ENCODE results near the gene LIMK1. TPM values are rescaled to one million over a fixed set of nuclear protein-coding genes. Genes with fewer than 3 reads are reported as not detected.

The LIMK1 gene
- total and polyA plus RNA-seq, 2 of the 4 experiments (the other 2 are of a cell fraction): 25.8 to 48.0 TPM

DNA sequence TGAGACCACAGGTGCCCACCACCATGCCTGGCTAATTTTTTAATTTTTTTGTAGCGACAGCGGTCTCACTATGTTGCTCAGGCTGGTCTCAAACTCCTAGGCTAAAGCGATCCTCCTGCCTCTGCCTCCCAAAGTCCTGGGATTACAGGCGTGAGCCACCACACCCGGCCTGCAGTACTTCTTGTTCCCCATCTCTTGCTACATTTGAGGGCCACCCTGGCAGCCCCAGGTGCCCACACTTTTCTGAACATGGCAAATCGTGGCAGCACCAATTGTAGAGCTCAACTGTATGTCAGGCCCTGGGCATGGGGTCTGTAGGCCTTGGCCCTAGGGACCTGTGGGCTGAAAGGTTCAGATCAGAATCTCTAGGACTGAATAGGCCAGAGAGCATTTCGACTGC, 25.1 kb upstream of the LIMK1 start:
- Histone ChIP-seq H3K4me2 (ENCODE audit: low read depth, low read length) (no peak overlapping the region), H2BK5ac (ENCODE audit: low read depth, low read length, poor library complexity, severe bottlenecking) (no peak overlapping the region), H4K8ac (ENCODE audit: low read depth in 2 of 2, low read length in 2 of 2) (no peak overlapping the region), H2BK15ac (ENCODE audit: low read depth, low read length) (no peak overlapping the region), H2AK5ac (ENCODE audit: low read depth, low read length) (no peak overlapping the region), H3K14ac (replicated peaks; ENCODE audit: low read depth, low read length) (no peak overlapping the region), H3K23ac (ENCODE audit: low read depth, low read length) (no peak overlapping the region), H3K4ac (ENCODE audit: low read depth, low read length) (no peak overlapping the region), H2BK20ac (ENCODE audit: low read depth, low read length) (no peak overlapping the region), H3K36me3 (ENCODE audit: control insufficient read depth, insufficient read depth, low read length) (no peaks in the 10 kb centered on the region), H3K9ac (ENCODE audit: low read depth, low read length) (no peak overlapping the region), H3K79me1 (ENCODE audit: low read depth in 1 of 2, low read length in 2 of 2) (no peaks in the 10 kb centered on the region), H3K9me3 (ENCODE audit: control insufficient read depth, insufficient read depth, low read length) (no peaks in the 10 kb centered on the region), H4K5ac (ENCODE audit: low read depth, low read length) (no peak overlapping the region), H3K4me3 (ENCODE audit: insufficient read depth, low read depth, low read length) (no peak overlapping the region), H3K9me1 (ENCODE audit: insufficient read depth, low read length) (no peaks in the 10 kb centered on the region; the same call in 1 of the 2 replicates), H3K4me1 (ENCODE audit: control insufficient read depth, insufficient read depth, low read length) (peaks cover 4% of the 10 kb centered on the region), H3K27ac (ENCODE audit: insufficient read depth, low read length) (no peak overlapping the region), H3K56ac (ENCODE audit: extremely low read depth, insufficient read depth, low read length) (no peak overlapping the region), H2AK9ac (replicated peaks; ENCODE audit: low read depth, low read length, poor library complexity) (no peak overlapping the region), H3K18ac (ENCODE audit: low read depth, low read length) (no peak overlapping the region), H4K20me1 (ENCODE audit: insufficient read depth, low read length) (no peaks in the 10 kb centered on the region), H4K91ac (ENCODE audit: insufficient read depth, low read depth, low read length) (no peak overlapping the region), H2BK120ac (ENCODE audit: low read depth, low read length) (no peak overlapping the region), H3K27me3 (ENCODE audit: control insufficient read depth, insufficient read depth, low read length) (no peaks in the 10 kb centered on the region; the same call in 1 of the 2 replicates), H2AFZ (replicated peaks; ENCODE audit: low read length, poor library complexity) (no peak overlapping the region)
- dilution Hi-C loops (cut with HindIII; ENCODE audit: low sequenced_read_pairs, unreplicated experiment) (no loop called here), in situ Hi-C loops (cut with MboI; ENCODE audit: low sequenced_read_pairs) (no loop called here), intact Hi-C loops (cut with micrococcal nuclease) (no loop called here)
- POLR2A ChIA-PET (ENCODE audit: unreplicated experiment): no interaction called here
- no peak for DNase-seq
- ATAC-seq (ENCODE audit: low read depth): no peak
- CTCF ChIA-PET: no interaction called here
- TF ChIP-seq POLR2A (IDR thresholded peaks at IDR 0.05; ENCODE audit: low read depth, low read length) (no peak), NFE2L2 (IDR thresholded peaks at IDR 0.05; ENCODE audit: low read depth, low read length) (no peak), SMC3 (IDR thresholded peaks at IDR 0.05; ENCODE audit: low read depth, low read length) (no peak), RAD21 (IDR thresholded peaks at IDR 0.05; ENCODE audit: low read length) (no peak), MXI1 (IDR thresholded peaks at IDR 0.05; ENCODE audit: borderline replicate concordance, low read depth, low read length) (no peak), MAZ (IDR thresholded peaks at IDR 0.05; ENCODE audit: borderline replicate concordance, low read depth, low read length) (no peak), FOS (IDR thresholded peaks at IDR 0.05; ENCODE audit: low read depth, low read length) (no peak), CHD1 (IDR thresholded peaks at IDR 0.05; ENCODE audit: low read depth, low read length) (no peak), CEBPB (IDR thresholded peaks at IDR 0.05; ENCODE audit: low read depth, low read length) (no peak), RFX5 (IDR thresholded peaks at IDR 0.05; ENCODE audit: low read depth, low read length) (no peak), BHLHE40 (IDR thresholded peaks at IDR 0.05; ENCODE audit: low read depth, low read length) (no peak), MAFK (IDR thresholded peaks at IDR 0.05; ENCODE audit: low read depth, low read length) (no peak)
- TF ChIP-seq, protein P1, sequence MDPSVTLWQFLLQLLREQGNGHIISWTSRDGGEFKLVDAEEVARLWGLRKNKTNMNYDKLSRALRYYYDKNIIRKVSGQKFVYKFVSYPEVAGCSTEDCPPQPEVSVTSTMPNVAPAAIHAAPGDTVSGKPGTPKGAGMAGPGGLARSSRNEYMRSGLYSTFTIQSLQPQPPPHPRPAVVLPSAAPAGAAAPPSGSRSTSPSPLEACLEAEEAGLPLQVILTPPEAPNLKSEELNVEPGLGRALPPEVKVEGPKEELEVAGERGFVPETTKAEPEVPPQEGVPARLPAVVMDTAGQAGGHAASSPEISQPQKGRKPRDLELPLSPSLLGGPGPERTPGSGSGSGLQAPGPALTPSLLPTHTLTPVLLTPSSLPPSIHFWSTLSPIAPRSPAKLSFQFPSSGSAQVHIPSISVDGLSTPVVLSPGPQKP (IDR thresholded peaks at IDR 0.05; ENCODE audit: borderline replicate concordance, low read depth, low read length): no peak
- TF ChIP-seq, protein P2, sequence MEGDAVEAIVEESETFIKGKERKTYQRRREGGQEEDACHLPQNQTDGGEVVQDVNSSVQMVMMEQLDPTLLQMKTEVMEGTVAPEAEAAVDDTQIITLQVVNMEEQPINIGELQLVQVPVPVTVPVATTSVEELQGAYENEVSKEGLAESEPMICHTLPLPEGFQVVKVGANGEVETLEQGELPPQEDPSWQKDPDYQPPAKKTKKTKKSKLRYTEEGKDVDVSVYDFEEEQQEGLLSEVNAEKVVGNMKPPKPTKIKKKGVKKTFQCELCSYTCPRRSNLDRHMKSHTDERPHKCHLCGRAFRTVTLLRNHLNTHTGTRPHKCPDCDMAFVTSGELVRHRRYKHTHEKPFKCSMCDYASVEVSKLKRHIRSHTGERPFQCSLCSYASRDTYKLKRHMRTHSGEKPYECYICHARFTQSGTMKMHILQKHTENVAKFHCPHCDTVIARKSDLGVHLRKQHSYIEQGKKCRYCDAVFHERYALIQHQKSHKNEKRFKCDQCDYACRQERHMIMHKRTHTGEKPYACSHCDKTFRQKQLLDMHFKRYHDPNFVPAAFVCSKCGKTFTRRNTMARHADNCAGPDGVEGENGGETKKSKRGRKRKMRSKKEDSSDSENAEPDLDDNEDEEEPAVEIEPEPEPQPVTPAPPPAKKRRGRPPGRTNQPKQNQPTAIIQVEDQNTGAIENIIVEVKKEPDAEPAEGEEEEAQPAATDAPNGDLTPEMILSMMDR (conservative IDR thresholded peaks at IDR 0.05; ENCODE audit: low read depth, low read length): no peak
- TF ChIP-seq, protein P3, sequence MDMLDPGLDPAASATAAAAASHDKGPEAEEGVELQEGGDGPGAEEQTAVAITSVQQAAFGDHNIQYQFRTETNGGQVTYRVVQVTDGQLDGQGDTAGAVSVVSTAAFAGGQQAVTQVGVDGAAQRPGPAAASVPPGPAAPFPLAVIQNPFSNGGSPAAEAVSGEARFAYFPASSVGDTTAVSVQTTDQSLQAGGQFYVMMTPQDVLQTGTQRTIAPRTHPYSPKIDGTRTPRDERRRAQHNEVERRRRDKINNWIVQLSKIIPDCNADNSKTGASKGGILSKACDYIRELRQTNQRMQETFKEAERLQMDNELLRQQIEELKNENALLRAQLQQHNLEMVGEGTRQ (IDR thresholded peaks at IDR 0.05; ENCODE audit: low read depth, low read length): no peak
- WGBS, 2 experiments (ENCODE audit: extremely low coverage in 2 of 2, insufficient read length in 1 of 2): 90% methylated on average over 4 of the region's 7 CpGs; no CpG with 5 or more reads in 1 of the 2 experiments
- BruUV-seq (replicated peaks): no TSS peak

Data from IMR-90 (cell line).